ENCODE measurements around the gene TMEM132E. TPM values are rescaled to one million over a fixed set of nuclear protein-coding genes. Genes with fewer than 3 reads are reported as not detected.

TMEM132E gene
- polyA plus RNA-seq, 3 donors, result 2.1 to 4.5 (median 2.2) TPM

DNA sequence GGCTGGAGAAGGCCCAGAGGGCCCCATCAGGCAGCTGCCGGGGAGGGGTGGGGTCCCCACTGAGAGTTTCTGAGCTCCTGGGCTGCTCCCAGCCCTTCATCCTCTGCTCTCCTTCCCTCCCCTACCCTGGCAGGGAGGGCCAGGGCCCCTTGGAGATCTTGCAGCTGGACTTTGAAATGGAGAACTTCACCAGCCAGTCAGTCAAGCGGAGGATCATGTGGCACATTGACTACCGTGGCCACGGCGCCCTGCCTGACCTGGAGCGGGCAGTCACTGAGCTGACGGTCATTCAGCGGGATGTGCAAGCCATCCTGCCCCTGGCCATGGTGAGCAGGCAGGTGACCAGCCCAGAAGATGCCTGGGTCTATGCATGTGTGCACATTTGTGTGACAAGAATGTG is 49.5 kb downstream of the TMEM132E start:
- DNase-seq (ENCODE audit: low read depth in 3 of 3, low spot score in 2 of 3), result no peak

DNA sequence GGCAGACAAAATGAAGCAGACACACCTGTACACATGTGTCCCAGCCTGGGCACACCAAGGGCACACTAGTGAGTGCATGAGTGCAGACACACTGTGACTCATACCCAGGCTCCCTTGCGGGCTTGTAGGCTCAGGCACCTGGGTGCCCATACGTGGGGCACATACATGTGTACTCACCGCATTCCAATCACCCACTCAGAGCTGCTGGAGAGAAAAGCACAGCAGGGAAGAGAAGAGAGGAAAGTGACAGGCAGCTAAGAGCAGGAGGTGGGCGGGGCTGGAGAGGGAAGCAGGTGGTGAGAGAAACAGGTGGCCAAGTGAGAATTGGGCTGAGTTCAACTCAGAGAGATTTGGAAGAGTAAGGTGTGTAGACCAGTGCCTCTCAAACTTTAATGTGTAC is 54.0 kb downstream of the TMEM132E start:
- no peak for DNase-seq (ENCODE audit: low read depth in 3 of 3, low spot score in 2 of 3)

DNA sequence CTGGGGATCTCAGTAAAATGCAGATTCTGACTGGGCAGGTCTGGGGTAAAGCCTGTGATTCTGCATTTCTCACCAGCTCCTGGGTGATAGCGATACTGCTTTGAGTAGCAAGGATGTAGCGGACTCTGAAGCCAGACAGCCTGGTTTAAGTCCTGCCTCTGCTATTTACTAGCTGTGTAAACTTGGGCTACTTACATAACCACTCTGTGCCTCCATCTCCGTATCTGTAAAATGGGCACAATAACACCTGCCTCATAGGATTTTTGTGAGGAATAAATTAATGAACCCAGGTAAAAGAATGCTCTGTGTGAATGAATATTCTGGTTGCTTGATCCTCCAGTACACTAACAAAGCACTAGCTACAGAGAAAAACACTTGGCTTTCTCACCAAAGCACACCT is 54.4 kb downstream of the TMEM132E start:
- no peak for DNase-seq (ENCODE audit: low read depth in 3 of 3, low spot score in 2 of 3)

DNA sequence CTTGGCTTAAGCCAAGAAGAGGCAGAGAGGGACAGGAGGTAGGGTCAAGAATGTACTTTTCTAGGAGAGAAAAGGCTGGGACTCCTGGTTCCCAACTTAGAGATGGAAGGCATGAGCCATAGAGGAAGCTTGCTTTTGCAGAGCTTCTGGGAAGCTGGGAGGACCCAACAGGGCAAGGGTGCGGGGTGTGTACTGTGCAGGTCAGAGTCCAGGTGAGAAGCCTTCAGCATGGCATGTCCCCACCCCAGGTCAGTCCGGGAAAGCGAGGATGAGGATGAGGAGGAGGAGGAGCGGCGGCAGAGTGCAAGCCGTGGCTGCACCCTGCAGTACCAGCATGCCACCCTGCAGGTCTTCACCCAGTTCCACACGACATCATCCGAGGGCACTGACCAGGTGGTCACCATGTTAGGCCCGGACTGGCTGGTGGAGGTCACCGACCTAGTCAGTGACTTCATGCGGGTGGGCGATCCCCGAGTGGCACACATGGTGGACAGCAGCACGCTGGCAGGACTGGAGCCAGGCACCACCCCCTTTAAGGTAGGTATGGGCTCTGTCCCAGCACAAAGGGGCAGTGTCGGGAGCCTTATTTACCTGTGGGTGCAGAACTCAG is 55.3 kb downstream of the TMEM132E start:
- no peak for DNase-seq (ENCODE audit: low read depth in 3 of 3, low spot score in 2 of 3)

DNA sequence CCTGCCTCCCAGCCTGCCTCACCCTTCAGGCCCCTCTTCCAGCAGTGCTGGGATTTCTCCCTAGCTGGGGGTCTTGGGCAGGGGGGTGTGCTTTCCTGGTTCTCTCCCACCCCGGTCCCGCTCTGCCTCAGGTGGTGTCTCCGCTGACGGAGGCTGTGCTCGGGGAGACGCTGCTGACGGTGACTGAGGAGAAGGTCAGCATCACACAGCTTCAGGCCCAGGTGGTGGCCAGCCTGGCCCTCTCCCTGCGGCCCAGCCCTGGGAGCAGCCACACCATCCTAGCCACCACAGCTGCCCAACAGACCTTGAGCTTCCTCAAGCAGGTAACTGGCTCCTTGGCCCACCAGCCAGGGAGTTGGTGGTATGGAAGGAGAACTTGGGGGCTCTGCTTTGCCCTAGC is 56.5 kb downstream of the TMEM132E start:
- DNase-seq (ENCODE audit: low read depth in 3 of 3, low spot score in 2 of 3), result no peak

DNA sequence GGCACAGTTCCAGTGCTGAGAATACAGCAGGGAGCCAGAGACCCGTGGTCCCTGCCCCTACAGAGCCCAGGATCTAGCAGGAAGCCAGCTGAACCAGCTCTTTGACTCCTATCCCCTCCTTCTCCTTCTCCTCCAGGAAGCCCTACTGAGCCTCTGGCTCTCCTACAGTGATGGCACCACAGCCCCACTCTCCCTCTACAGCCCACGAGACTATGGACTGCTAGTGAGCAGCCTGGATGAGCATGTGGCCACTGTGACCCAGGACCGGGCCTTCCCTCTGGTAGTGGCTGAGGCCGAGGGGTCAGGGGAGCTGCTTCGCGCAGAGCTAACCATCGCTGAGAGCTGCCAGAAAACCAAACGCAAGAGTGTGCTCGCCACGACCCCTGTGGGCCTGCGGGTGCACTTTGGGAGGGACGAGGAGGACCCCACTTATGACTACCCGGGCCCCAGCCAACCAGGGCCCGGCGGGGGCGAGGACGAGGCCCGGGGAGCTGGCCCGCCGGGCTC is 57.7 kb downstream of the TMEM132E start:
- DNase-seq (ENCODE audit: low read depth in 3 of 3, low spot score in 2 of 3), result no peak

DNA sequence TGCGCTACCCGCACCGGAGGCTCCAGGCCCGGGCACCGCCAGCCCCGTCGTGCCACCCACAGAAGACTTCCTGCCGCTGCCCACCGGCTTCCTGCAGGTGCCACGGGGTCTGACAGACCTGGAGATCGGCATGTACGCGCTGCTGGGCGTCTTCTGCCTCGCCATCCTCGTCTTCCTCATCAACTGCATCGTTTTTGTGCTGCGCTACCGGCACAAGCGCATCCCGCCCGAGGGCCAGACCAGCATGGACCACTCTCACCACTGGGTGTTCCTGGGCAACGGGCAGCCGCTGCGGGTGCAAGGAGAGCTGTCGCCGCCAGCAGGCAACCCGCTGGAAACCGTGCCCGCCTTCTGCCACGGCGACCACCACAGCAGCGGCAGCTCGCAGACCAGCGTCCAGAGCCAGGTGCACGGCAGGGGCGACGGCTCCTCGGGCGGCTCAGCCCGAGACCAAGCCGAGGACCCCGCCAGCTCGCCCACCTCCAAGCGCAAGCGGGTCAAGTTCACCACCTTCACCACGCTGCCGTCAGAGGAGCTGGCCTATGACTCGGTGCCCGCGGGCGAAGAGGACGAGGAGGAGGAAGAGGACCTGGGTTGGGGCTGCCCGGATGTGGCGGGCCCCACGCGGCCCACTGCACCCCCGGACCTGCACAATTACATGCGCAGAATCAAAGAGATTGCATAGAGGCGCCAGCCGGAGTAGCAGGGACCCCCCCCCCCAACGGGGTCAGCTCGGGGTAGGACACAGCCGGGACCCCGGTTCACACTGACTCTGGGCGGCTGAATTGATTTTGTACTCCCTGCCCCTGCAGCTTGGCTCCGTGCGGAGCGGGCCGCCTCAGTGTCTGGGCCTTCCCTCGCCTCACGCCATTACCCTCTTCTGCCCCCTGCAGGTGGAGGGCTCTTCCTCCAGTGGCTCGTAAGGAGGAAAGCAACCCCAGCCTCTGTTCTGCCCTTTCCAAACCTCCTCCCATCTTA is 58.5 kb downstream of the TMEM132E start:
- peak in 2 of 3 donors; percentile 56 to 72 for DNase-seq (ENCODE audit: low read depth in 3 of 3, low spot score in 2 of 3)

DNA sequence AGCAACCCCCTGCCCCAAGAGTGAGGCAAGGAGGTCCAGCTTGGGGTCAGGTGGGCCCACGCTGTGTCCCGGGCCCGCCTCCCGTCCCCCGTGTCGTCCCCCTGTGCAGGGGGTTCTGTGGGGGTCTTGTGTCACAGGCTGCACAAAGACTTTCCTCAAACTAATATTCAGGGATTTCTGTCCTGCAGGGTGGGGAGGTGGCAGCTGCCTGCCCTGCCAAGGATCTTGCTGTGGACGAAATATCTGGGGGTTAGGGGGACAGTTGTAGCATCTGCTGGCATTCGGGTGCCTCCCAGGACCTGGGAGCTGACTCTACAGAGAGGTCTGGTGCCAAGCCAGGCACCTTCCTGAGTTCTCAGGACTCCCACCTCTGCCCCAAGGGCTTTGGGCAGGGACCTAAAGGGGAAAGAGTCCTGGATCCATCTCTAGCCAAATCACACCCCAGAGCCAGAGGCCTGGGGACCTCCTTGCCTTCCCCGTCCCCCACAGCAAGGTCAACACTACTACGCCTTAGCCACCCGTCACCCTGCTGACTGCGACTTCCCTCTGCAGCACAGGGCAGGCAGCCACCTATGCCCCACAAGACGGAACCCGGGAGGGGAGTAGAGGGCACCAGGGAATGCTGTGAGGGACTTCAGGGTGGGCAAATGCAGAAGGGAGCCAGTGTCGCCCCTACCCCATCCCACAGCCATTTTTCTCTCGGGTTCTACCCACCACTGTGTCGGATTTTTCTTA is 59.3 kb downstream of the TMEM132E start:
- DNase-seq (ENCODE audit: low read depth in 3 of 3, low spot score in 2 of 3), result no peak

DNA sequence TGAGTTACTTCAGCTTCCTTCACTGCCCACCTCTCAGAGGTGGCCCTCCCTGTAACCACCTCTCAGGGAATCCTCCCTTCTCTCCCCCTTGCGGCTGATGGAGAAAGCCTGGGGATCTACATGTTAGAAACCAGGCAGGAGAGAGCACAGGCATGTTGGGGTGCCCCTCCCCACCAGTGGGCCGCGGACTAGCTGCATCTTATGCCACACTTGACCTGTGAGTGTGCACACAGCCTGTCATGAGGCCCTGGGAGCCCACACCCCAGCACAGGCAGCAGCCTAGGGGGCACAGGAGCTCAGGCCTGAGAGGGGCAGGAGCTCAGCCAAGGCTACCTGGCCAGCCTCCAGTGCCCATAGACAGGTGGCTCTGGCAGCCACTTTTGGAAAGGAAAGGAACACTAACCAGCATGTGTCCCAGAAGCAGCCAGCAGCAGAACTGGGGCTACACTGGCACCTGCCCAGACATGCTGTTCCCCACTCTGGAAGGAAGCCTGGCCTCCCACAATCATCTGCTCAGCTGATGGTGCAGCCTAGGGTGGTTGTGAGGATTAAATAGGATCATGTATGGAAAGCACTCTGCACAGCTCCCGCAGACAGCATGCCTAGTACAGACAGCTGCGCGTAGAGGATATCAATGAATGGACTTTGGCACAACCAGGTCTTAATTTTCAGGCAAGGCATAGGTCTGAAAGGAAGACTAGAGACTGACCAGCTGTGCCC is 60.5 kb downstream of the TMEM132E start:
- no peak for DNase-seq (ENCODE audit: low read depth in 3 of 3, low spot score in 2 of 3)

DNA sequence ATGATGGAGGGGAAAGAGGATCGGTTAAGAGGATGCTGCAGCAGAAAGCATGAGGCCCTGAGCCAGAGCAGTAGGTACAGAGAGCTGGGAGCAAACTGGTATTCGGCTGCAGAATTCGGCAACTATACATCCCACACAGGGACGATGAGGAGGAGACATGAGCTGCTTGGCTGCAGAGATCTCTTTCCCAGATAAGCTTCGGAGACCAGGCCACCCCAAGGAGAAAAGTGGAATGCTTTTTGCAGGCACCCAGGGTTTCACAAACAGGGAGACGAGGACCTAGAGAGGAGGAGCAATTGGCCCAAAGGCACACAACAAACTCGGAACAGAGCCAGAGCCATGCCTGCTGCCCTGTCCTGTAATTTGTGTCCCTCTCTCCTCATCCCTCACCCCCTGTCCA is 62.0 kb downstream of the TMEM132E start:
- DNase-seq (ENCODE audit: low read depth in 3 of 3, low spot score in 2 of 3), result no peak

DNA sequence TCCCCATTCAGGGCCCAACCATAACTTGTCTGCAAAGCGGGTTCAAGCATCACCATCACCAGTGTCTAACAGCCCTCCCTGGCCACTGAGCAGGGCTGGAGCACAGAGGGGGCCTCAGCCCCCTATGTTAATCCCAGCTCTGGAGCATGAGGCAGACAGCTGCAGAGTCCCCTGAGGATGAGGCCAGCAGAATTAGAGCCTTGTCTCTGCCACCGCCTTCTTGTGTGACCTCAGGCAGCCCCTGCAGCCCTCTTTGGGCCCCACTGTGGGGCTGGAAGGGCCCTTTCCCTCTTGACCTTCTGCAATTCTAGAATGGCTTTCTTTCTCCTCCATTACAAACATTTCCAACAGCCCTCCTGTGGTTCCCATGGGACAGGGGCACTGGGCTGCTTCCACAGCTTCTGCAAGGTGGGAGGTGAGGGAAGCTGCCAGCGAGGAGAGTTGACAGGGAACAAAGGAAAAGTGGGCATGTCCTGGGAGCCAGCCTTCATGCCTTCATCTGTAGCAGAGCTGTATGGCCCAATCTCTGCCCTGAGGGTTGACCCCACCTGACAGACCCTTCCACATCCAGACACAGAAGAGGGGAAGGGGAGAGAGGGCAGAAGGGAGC is 65.7 kb downstream of the TMEM132E start:
- no peak for DNase-seq (ENCODE audit: low read depth in 3 of 3, low spot score in 2 of 3)

DNA sequence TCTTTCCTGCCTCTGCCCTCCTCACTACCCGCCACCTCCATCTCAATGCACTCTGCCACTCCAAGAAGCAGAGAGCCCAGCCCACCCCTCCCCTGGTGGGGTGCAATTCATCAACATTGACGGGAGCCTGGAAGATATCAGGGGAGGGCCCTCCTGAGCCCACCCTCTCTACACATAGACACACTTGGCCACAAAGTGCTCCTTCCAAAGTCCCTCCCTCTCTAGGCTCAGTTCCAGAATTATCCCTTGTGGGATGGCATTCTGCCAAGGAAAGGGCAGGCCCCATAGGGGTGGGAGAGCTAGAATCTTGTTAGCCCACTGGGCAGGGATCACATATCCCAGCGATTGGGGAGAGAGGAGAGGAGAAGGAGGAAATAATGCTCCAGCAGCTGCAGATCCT is 66.2 kb downstream of the TMEM132E start:
- DNase-seq (ENCODE audit: low read depth in 3 of 3, low spot score in 2 of 3), result peak in 2 of 3 donors; percentile 62 to 68

DNA sequence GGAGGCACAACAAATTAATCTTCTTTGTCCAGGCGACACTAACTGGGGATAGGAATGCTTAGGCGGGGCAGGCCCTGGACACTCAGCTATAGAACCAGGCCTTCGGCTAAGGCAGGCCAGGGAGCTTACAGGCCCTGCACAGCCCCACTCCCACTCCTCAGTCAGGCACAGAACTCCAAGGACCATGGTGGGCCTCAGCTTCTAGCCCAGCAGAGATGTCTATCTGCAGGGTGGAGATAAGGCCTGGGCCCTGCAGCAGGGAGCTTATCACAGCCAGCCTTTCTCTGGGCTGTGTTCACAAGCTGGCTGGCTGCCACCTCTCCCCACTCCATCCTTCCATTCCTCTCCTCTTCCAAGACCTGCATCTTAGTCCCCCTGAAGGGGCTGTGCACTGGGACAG is 68.1 kb downstream of the TMEM132E start:
- DNase-seq (ENCODE audit: low read depth in 3 of 3, low spot score in 2 of 3), result no peak

DNA sequence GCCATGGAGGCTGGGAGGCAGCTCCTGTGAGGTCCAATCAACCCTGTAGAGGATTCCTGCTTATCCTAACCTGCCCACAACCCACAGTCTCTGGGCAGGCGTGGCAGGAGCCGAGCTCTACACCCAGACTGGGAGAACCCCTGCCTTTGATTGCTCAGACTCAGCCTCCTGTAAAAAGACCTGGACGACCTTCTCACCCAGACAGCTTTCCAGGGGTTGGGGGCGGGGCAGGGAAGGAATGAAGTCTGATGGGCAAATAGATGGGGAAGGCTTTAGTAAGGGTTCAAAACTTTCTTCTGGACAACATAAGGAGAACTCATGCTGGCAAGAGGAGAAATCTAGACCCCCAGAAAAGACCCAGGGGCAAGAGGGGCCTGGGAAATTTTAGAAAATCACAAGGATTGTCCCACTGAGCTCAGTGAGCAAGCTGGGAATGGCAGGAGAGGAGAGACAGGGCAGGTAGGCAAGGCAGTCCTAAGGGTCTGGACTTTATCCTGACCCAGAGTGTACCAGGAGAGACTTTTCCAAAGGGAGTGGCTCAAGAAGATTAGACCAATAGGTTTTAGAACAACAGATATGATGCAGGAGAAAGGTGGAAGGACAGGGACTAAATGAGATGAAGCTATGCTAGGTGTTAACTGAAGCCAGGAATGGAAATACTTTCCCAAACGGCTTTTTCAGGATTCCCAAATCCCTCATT is 70.8 kb downstream of the TMEM132E start:
- no peak for DNase-seq (ENCODE audit: low read depth in 3 of 3, low spot score in 2 of 3)

DNA sequence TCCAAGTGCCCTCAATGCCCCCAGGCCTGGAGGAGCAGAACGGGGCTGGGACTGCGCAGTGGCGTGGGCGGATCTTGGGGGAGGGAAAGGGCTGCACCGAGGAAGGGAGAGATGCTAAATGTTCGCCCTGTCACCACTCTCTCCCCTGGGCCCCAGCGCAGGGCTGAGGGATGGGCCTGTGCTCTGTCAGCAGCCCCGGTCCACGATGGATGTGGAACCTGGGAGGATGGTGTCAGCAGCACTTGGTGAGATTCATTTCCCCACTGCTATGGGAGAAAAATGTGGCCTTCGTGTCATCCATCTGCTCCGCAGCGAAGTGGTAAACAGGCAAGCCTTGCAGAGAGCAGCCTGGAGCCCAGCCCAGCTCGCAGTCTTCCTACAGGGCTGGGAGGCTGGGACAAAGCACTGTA is 72.0 kb downstream of the TMEM132E start:
- DNase-seq (ENCODE audit: low read depth in 3 of 3, low spot score in 2 of 3), result no peak

DNA sequence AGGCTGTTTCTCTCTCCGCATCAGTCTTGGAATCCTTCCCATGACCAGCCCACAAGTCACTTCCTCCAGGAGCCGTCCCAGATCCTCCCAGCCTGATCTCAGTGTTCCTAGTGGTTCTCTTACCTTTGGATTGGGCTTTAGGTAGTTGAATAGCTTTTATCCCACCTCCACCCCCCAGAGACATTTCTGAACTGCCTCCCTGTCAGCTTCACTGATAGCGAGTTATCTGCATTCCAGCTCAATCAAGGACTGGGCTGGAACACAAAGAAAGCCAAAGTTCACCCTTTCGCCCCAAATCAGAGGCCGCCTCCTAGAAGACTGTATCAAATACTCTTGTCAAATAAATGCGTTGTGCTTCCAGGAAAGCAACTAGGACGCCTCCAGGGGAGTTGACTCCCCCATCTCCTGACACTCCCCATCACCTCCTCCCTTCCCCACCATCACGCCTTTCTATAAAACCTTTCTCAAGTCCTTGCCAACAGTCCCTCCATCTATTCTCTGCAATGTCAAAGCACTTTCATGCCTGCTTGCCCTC is 72.7 kb downstream of the TMEM132E start:
- no peak for DNase-seq (ENCODE audit: low read depth in 3 of 3, low spot score in 2 of 3)

DNA sequence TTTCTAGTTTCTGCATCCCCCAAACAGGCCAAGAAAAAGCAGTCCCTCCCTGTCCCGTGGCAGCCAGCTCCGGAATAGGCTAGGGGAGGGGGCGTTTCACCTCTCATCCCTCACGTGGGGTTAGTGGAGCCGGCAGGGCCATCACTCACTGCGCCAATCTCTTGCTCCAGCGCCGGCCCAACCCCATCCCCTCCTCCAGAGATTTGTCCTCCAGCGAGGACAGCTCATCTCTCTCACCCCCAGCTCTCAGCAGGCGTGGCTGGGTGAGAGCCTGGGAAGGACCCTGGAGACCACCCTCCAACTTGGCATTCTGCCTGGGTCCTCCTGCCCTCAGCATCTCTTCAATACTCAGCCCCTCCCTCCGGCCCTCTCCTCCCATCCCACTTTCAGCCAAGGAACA is 74.1 kb downstream of the TMEM132E start:
- DNase-seq (ENCODE audit: low read depth in 3 of 3, low spot score in 2 of 3), result no peak

DNA sequence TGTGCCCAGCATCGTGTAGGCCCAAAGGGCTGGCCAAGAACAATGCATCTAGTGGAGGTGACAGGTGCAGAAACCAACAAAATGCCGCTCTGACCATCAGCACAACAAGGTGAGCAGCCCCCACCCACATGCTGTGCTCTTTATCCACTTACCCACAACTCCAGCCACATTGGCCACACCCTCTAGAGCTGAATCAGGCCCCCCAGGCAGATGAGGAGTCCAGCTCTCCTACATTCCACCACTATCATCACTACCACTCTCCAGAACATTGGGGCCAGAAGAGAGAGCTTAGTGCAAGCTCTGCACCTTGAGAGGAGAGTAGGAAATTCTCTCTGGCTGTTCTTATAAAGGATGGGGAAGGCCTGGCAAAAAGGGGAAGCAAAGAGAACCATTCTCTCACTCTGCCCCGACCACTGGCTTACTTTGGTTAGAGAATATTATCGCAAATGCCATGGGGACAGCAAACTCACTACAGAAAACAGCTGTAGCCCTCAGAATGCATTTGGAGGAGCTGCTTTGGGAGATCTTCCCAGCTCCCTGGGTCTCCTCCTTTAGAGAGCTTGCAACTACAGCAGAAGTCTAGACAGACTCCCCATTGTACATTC is 75.0 kb downstream of the TMEM132E start:
- no peak for DNase-seq (ENCODE audit: low read depth in 3 of 3, low spot score in 2 of 3)

DNA sequence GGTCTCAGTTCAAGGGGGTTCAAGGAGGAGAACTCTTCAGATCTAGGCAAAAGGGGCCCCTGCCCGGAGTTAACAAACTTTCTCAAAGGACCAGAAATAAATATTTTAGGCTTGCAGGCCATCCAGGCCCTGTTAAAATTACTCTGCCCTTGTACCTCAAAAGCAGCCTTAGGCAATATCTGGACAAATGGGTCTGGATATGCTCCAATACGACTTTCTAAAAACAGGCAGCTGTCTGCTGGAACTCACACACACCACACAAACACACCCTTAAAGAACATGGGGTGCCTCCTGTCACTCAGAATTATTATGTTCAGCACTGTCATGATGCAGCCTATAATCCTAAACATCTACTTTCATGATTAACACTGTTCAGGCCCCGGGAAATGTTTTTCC is 75.5 kb downstream of the TMEM132E start:
- DNase-seq (ENCODE audit: low read depth in 3 of 3, low spot score in 2 of 3), result no peak
